ENCODE measurements around the gene C18orf32.

GRCh38 chr18:49487711-49488310, 777 bp upstream of the C18orf32 start:
- TF ChIP-seq CTCF (IDR thresholded peaks at IDR 0.05) (no peak), POLR2AphosphoS5 (IDR thresholded peaks at IDR 0.05) (no peak)
